ENCODE data around the gene RNF166. TPM values are rescaled to one million over a fixed set of nuclear protein-coding genes. Genes with fewer than 3 reads are reported as not detected.

The RNF166 gene
- total and polyA plus RNA-seq, 2 of the 13 experiments (the other 11 are each of a cell fraction or from before 2014, with no cell fraction given) = 21.4 to 23.0 TPM

DNA sequence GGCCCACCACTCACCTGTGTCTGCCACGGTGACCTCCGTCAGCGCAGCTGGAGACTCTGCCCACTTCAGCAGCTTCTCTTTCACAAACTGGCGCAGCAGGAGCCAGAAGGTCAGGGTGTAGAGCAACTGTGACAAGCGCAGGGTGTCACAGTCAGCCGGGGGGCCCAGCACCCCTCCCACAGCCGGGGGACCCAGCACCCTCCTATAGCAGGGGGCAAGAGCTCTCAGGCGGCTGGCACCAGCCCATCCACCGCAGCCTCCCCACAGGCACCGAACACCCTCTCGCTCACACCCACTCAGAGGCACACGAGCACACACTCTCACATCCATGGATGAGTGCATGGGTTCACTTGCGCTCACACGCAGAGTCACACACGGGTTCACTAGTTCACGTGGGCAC lies 28.9 kb upstream of the RNF166 start:
- Histone ChIP-seq H3K4me3 (replicated peaks in 1 of 3; ENCODE audit: insufficient read depth in 1 of 3, low read depth in 2 of 3, low read length in 3 of 3) (no peak overlapping the region), H3K79me2 (ENCODE audit: insufficient read depth, low read length) (no peaks in the 10 kb centered on the region), H3K9ac (ENCODE audit: insufficient read depth, low read depth, low read length) (no peak overlapping the region), H3K27me3 (ENCODE audit: control insufficient read depth in 1 of 2, insufficient read depth in 2 of 2, low read length in 2 of 2) (no peaks in the 10 kb centered on the region), H3K4me1 (ENCODE audit: insufficient read depth, low read length) (no peaks in the 10 kb centered on the region), H3K9me3 (ENCODE audit: low read length) (no peaks in the 10 kb centered on the region), H3K27ac (ENCODE audit: extremely low read length, insufficient read depth, low read length) (no peak overlapping the region), H4K20me1 (ENCODE audit: insufficient read depth, low read length) (no peaks in the 10 kb centered on the region; the same call in 1 of the 2 replicates), H3K4me2 (ENCODE audit: low read depth, low read length) (no peak overlapping the region), H3K36me3 (replicated peaks in 1 of 2; ENCODE audit: control insufficient read depth in 1 of 2, insufficient read depth in 2 of 2, low read length in 2 of 2) (peaks cover 36 to 61% of the 10 kb centered on the region in 2 experiments; a peak in 4 of 5 replicates), H2AFZ (ENCODE audit: low read length) (no peak overlapping the region)
- ChIA-PET POLR2A (no interaction called here), CTCF (ENCODE audit: low intra/inter-chr PET ratio, low total read pairs) (no interaction called here)
- intact Hi-C loops (cut with micrococcal nuclease; ENCODE audit: unreplicated experiment) = no loop called here
- TF ChIP-seq KDM5B (CRISPR knock-in tag; IDR thresholded peaks at IDR 0.05; ENCODE audit: borderline replicate concordance) (no peak), AGO2 (optimal IDR thresholded peaks at IDR 0.05; ENCODE audit: low read depth, low read length) (peak; percentile 32)
- no TSS peak for BruUV-seq (replicated peaks)
- no peak for DNase-seq (ENCODE audit: low spot score)
- 100% methylated on average over 13 of the region's 16 CpGs for WGBS (ENCODE audit: low lambda C conversion rate)
- ATAC-seq = no peak
- no peak for FAIRE-seq
- in situ Hi-C loops (cut with HindIII; ENCODE audit: extremely low pct_ligation_motif_present, low pct_unique_long_range_greater_than_20kb) = no loop called here

DNA sequence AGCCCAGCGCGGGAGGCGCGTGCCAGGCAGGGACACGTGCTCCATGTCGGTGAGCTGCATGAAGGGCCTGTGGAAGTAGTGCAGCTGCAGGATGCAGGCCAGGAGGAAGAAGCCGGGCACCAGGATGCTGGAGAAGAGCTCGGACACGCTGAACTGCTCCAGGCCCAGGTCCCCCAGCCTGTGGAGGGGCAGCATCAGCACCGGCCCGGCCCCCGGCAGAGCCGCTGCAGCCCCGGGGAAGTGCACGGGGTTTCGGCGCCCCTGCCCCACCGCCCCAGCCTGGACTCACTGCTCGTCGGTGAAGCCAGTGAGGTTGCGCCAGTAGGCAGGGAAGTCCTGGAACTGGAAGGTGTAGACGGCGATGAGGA lies 28.1 kb upstream of the RNF166 start:
- TF ChIP-seq SMAD1 (CRISPR knock-in tag; IDR thresholded peaks at IDR 0.05; ENCODE audit: borderline replicate concordance, low read depth) (no peak), NFYB (CRISPR knock-in tag; IDR thresholded peaks at IDR 0.05) (no peak), PAX8 (CRISPR knock-in tag; IDR thresholded peaks at IDR 0.05; ENCODE audit: borderline replicate concordance) (no peak), DR1 (CRISPR knock-in tag; IDR thresholded peaks at IDR 0.05) (no peak), KDM6A (CRISPR knock-in tag; IDR thresholded peaks at IDR 0.05; ENCODE audit: low read depth) (no peak)
- WGBS (ENCODE audit: low lambda C conversion rate) = 94% methylated on average over 22 of the region's 23 CpGs
- no peaks in the 10 kb centered on the region for H3K4me1 ChIP-seq (ENCODE audit: insufficient read depth, low read length)
- no peak overlapping the region for H3K4me3 ChIP-seq (replicated peaks in 1 of 3; ENCODE audit: insufficient read depth in 1 of 3, low read depth in 2 of 3, low read length in 3 of 3)
- no peak overlapping the region for H3K4me2 ChIP-seq (ENCODE audit: low read depth, low read length)
- H2AFZ ChIP-seq (ENCODE audit: low read length) = no peak overlapping the region
- no peaks in the 10 kb centered on the region for H3K9me3 ChIP-seq (ENCODE audit: low read length)
- no peak overlapping the region for H3K27ac ChIP-seq (ENCODE audit: extremely low read length, insufficient read depth, low read length)
- H3K27me3 ChIP-seq (ENCODE audit: control insufficient read depth in 1 of 2, insufficient read depth in 2 of 2, low read length in 2 of 2) = no peaks in the 10 kb centered on the region
- CTCF ChIA-PET (ENCODE audit: low intra/inter-chr PET ratio, low total read pairs) = no interaction called here
- ATAC-seq (no peak), FAIRE-seq (no peak), DNase-seq (ENCODE audit: low spot score) (no peak)
- no peaks in the 10 kb centered on the region for H3K79me2 ChIP-seq (ENCODE audit: insufficient read depth, low read length)
- H3K9ac ChIP-seq (ENCODE audit: insufficient read depth, low read depth, low read length) = no peak overlapping the region
- no peaks in the 10 kb centered on the region; the same call in 1 of the 2 replicates for H4K20me1 ChIP-seq (ENCODE audit: insufficient read depth, low read length)
- POLR2A ChIA-PET = interaction anchor here (0.6 kb wide), 1 partner anchor 95 kb away, joined by 5 read pairs; no protein-coding TSS in a partner anchor
- intact Hi-C loops (cut with micrococcal nuclease; ENCODE audit: unreplicated experiment) (no loop called here), in situ Hi-C loops (cut with HindIII; ENCODE audit: extremely low pct_ligation_motif_present, low pct_unique_long_range_greater_than_20kb) (no loop called here)
- peaks cover 36 to 55% of the 10 kb centered on the region in 2 experiments; a peak in 4 of 5 replicates for H3K36me3 ChIP-seq (replicated peaks in 1 of 2; ENCODE audit: control insufficient read depth in 1 of 2, insufficient read depth in 2 of 2, low read length in 2 of 2)
- no TSS peak for BruUV-seq (replicated peaks)
